Central memory CD4-positive, alpha-beta T cell (primary cell): ENCODE measurements around the gene IRAK1.

Experiments
- DNase-seq: peaks from one replicate; pipeline ENCODE4 v3.0.0; 2022

IRAK1 gene

GRCh38 chrX:154040307-154040756 lies 20.6 kb upstream of the IRAK1 start:
- DNase-seq: no peak

GRCh38 chrX:154039577-154039976 lies 19.9 kb upstream of the IRAK1 start:
- DNase-seq: no peak

GRCh38 chrX:154038656-154039055 lies 19.0 kb upstream of the IRAK1 start:
- no peak for DNase-seq

GRCh38 chrX:154037754-154038153 lies 18.1 kb upstream of the IRAK1 start:
- DNase-seq: no peak

- DNase-seq: peak; percentile 47
These were observed 16.8 kb upstream of the IRAK1 start for GRCh38 chrX:154036513-154036912.

GRCh38 chrX:154033848-154034247 lies 14.1 kb upstream of the IRAK1 start:
- no peak for DNase-seq

GRCh38 chrX:154032653-154033052 lies 13.0 kb upstream of the IRAK1 start:
- no peak for DNase-seq

- no peak for DNase-seq
These were observed 12.5 kb upstream of the IRAK1 start for GRCh38 chrX:154032160-154032559.

- no peak for DNase-seq
These were observed 11.1 kb upstream of the IRAK1 start for GRCh38 chrX:154030715-154031305.

- DNase-seq: no peak
These were observed 10.6 kb upstream of the IRAK1 start for GRCh38 chrX:154030266-154030665.

GRCh38 chrX:154029439-154029838 lies 9.7 kb upstream of the IRAK1 start:
- no peak for DNase-seq

- no peak for DNase-seq
These were observed 8.9 kb upstream of the IRAK1 start for GRCh38 chrX:154028502-154029184.

GRCh38 chrX:154027986-154028385 lies 8.3 kb upstream of the IRAK1 start:
- no peak for DNase-seq

- no peak for DNase-seq
These were observed 7.3 kb upstream of the IRAK1 start for GRCh38 chrX:154027022-154027402.

GRCh38 chrX:154026136-154027021 lies 6.7 kb upstream of the IRAK1 start:
- DNase-seq: no peak

GRCh38 chrX:154025230-154025629 lies 5.5 kb upstream of the IRAK1 start:
- DNase-seq: no peak

- DNase-seq: no peak
These were observed 4.6 kb upstream of the IRAK1 start for GRCh38 chrX:154024271-154024670.

GRCh38 chrX:154023276-154024000 lies 3.7 kb upstream of the IRAK1 start:
- no peak for DNase-seq

GRCh38 chrX:154022108-154022507 lies 2.4 kb upstream of the IRAK1 start:
- no peak for DNase-seq

GRCh38 chrX:154021131-154021611 lies 1.5 kb upstream of the IRAK1 start:
- no peak for DNase-seq

GRCh38 chrX:154020536-154021115 lies 924 bp upstream of the IRAK1 start:
- no peak for DNase-seq

- no peak for DNase-seq
These were observed 561 bp downstream of the IRAK1 start for GRCh38 chrX:154019061-154019621.
